Gastrocnemius medialis (tissue), 4 donors: Measurements from ENCODE around the gene INPP5B.

ENCODE experiments used
- CTCF ChIP-seq, 5 experiments: fragments of 450-650 bp in 3 of 5; fragments of 200-600 bp in 2 of 5; sonication (generic) in 2 of 5; IDR thresholded peaks in 4 of 5; conservative IDR thresholded peaks in 1 of 5; 1 replicate in 4 of 5; 2 replicates in 1 of 5; pipeline ENCODE4 v1.5.1; 2016 to 2019; ENCODE audit warnings: antibody characterized with exemption in 5 of 5, mild to moderate bottlenecking in 3 of 5, moderate library complexity in 3 of 5
- POLR2A ChIP-seq, 2 donors: fragments of 450-650 bp; IDR thresholded peaks; one replicate each; pipeline ENCODE4 v1.6.1; 2017; ENCODE audit warnings: antibody characterized with exemption in 2 of 2, mild to moderate bottlenecking in 2 of 2, moderate library complexity in 2 of 2

- TF ChIP-seq CTCF (IDR thresholded peaks at IDR 0.05 in 4 of 5, conservative IDR thresholded peaks at IDR 0.05 in 1 of 5) (no peak), POLR2A (IDR thresholded peaks at IDR 0.05) (no peak)
These were observed 107.2 kb downstream of the INPP5B start for GRCh38 chr1:37839676-37840075.
